Body of pancreas (tissue), 4 donors: ENCODE results near the gene CAMTA1.

Experiments
- POLR2A ChIP-seq, 3 donors: fragments of 450-650 bp; IDR thresholded peaks; one replicate each; pipeline ENCODE4 v1.6.1; 2016; ENCODE audit warnings: antibody characterized with exemption in 3 of 3, mild to moderate bottlenecking in 2 of 3
- TF ChIP-seq, protein P1 (sequence below), 7 experiments: fragments of 450-650 bp in 4 of 7; fragments of 200-600 bp in 3 of 7; sonication (generic) in 3 of 7; IDR thresholded peaks; one replicate each; pipeline ENCODE4 v1.5.1; 2016 to 2019; ENCODE audit warnings: antibody characterized with exemption in 7 of 7

DNA sequence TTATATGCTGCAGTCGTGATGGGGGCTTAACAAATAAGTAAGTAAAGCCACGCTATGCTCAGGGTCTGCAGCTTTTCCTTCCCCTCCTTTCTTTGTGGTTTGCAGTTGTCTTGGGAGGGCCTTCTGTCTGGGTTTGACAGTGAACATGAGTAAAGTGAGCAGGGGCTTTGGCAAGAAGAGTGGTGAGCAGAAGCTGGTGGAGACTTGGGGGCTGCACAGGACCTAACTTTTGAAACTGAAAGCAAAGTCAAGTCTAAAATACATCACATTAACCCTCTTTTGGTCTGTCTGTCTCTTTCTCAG, 617.2 kb downstream of the CAMTA1 start:
- TF ChIP-seq, protein P1, sequence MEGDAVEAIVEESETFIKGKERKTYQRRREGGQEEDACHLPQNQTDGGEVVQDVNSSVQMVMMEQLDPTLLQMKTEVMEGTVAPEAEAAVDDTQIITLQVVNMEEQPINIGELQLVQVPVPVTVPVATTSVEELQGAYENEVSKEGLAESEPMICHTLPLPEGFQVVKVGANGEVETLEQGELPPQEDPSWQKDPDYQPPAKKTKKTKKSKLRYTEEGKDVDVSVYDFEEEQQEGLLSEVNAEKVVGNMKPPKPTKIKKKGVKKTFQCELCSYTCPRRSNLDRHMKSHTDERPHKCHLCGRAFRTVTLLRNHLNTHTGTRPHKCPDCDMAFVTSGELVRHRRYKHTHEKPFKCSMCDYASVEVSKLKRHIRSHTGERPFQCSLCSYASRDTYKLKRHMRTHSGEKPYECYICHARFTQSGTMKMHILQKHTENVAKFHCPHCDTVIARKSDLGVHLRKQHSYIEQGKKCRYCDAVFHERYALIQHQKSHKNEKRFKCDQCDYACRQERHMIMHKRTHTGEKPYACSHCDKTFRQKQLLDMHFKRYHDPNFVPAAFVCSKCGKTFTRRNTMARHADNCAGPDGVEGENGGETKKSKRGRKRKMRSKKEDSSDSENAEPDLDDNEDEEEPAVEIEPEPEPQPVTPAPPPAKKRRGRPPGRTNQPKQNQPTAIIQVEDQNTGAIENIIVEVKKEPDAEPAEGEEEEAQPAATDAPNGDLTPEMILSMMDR (IDR thresholded peaks at IDR 0.05), result no peak
- no peak for TF ChIP-seq POLR2A (IDR thresholded peaks at IDR 0.05)
